GM10248 (cell line): ENCODE data around the gene STXBP6.

Experiments used
- CTCF ChIA-PET: fragments of 300-600 bp; sonication (Branson Sonifier 250); formaldehyde crosslinking; extraction: SDS; loops from one replicate; lab custom pipeline; 2021; ENCODE audit warnings: antibody characterized with exemption; lab: Yijun Ruan, JAX
- POLR2A ChIA-PET: fragments of 350-650 bp; sonication (Branson Sonifier 250); formaldehyde crosslinking; extraction: SDS; loops from one replicate; lab custom pipeline; 2020; ENCODE audit warnings: antibody characterized with exemption; lab: Yijun Ruan, JAX
- DNase-seq: peaks from one replicate; pipeline ENCODE4 v3.0.0; 2012; ENCODE audit errors: extremely low spot score
- TF ChIP-seq, protein P1 (sequence below): IDR thresholded peaks from 2 replicates; pipeline ENCODE4 v1.5.1; 2012; ENCODE audit warnings: mild to moderate bottlenecking, low read depth; ENCODE audit errors: extremely low read depth, missing control alignments, control extremely low read depth

Gene STXBP6

DNA sequence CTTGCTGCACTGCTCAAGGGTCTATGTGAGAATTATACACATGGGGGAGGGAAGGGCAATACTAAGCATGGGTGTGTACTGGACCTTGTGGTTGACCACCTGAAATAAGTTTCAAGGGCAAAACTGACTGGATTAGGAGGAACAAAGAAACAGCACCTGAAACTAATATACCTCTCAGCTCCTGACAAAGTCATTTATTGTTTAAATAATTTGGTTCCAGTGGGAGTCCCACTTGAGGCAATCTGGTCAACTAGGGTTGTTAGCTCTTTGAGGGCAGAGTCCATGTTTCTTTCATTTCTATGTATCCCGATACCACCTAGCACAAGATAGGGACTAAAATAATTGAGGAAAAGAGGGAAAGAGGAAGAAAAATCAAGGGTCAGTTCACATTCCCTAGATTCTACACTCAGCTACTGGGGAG is 45.5 kb downstream of the STXBP6 start:
- TF ChIP-seq, protein P1, sequence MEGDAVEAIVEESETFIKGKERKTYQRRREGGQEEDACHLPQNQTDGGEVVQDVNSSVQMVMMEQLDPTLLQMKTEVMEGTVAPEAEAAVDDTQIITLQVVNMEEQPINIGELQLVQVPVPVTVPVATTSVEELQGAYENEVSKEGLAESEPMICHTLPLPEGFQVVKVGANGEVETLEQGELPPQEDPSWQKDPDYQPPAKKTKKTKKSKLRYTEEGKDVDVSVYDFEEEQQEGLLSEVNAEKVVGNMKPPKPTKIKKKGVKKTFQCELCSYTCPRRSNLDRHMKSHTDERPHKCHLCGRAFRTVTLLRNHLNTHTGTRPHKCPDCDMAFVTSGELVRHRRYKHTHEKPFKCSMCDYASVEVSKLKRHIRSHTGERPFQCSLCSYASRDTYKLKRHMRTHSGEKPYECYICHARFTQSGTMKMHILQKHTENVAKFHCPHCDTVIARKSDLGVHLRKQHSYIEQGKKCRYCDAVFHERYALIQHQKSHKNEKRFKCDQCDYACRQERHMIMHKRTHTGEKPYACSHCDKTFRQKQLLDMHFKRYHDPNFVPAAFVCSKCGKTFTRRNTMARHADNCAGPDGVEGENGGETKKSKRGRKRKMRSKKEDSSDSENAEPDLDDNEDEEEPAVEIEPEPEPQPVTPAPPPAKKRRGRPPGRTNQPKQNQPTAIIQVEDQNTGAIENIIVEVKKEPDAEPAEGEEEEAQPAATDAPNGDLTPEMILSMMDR = no peak
- POLR2A ChIA-PET = no interaction called here
- DNase-seq = no peak
- CTCF ChIA-PET = interaction anchor here (1.2 to 2.0 kb wide), 2 partner anchors 8 to 24 kb away, joined by 3 to 5 read pairs; no protein-coding TSS in a partner anchor

DNA sequence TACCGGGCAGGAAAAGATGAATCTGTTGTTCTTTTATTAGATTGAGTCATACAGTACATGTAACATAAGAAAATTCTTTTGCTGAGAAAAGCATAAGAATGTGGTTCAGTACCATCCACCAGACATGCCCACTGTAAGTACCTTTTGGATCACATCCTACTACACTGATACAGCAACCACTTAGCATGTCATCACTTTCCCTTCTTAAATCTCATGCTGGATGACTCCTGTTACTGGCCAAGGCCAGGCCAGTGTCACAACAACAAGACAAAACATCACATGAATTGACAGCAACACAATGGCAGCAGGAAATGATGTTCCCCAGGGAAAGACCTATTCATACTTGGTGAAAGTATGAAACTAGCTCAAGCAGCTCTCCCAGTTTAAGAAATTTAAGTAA is 46.4 kb downstream of the STXBP6 start:
- ChIA-PET CTCF (interaction anchor here (2.0 kb wide), 1 partner anchor 9 kb away, joined by 5 read pairs; no protein-coding TSS in a partner anchor), POLR2A (no interaction called here)
- TF ChIP-seq, protein P1 = no peak
- DNase-seq = no peak

DNA sequence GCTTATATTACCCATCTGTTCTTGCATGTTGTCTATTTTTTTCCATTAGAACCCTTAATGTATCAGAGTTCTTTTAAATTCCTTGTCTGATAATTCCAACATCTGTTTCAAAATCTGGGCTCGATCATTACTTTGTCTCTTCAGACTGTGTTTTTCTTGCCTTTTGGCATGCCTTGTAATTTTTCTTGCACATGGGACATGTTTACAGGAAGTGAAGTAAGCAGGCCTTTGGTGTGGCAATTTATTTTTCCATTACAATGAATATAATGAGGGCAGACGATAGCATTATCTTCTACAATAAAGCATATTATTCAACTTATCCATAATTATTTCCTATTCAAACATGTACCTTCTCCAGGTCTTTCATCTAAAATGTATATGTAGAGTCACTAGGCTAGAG is 48.3 kb downstream of the STXBP6 start:
- ChIA-PET POLR2A (no interaction called here), CTCF (no interaction called here)
- no peak for DNase-seq
- TF ChIP-seq, protein P1 = no peak

DNA sequence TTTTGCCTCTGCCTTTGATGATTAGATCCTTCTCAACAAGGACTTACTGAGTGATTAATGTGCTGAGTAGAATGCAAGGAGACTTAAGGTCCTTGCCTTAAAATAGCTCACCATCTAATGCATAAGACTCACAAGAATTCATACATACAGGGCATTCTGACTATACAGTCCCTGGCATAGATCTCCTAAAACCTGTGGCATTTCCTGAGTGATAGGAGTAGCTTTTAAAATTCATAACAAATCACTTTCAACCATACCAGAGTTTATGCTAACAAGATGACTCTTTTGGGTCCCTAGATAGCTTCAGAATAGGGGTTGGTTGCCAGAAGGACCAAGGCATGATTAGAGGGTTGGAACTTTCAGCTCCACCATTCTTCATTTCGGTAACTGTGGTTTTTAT is 48.8 kb downstream of the STXBP6 start:
- TF ChIP-seq, protein P1 = no peak
- ChIA-PET CTCF (no interaction called here), POLR2A (no interaction called here)
- no peak for DNase-seq

DNA sequence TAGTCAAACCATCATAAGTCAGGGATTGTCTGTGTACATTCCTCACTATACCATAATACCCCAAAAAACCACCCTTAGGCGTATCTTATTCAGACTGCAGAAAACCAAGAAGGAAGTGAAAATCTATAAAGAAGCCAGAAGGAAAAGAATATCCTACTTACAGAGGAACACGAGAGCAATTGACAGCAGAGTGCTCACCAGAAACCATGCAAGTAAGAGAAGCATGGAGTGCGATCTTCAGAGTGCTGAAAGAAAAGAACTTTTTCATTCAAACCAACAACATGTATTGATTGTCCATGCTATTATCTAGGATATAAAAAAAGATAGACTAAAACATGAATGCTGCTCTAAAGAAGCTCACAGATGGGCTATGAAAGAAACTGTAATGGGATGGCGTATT is 50.8 kb downstream of the STXBP6 start:
- DNase-seq = no peak
- CTCF ChIA-PET = interaction anchor here (1.7 kb wide), 1 partner anchor 9 kb away, joined by 4 read pairs; no protein-coding TSS in a partner anchor
- TF ChIP-seq, protein P1 = no peak
- POLR2A ChIA-PET = no interaction called here

GRCh38 chr14:24996930-24997725 is 52.8 kb downstream of the STXBP6 start:
- DNase-seq = no peak
- TF ChIP-seq, protein P1 = no peak
- ChIA-PET POLR2A (no interaction called here), CTCF (interaction anchor here (1.0 kb wide), 1 partner anchor 12 kb away, joined by 3 read pairs; no protein-coding TSS in a partner anchor)
